WTC11 (cell line): ENCODE data around the gene DNM3.

Source experiments
- ETV6 ChIP-seq: sonication (generic); formaldehyde crosslinking; IDR thresholded peaks from 2 replicates; pipeline ENCODE4 v1.8.1; 2022; ENCODE audit warnings: mild to moderate bottlenecking, missing genetic modification reagents
- FOXP1 ChIP-seq: sonication (generic); formaldehyde crosslinking; IDR thresholded peaks from 2 replicates; pipeline ENCODE4 v1.8.0; 2022; ENCODE audit warnings: missing genetic modification reagents, mild to moderate bottlenecking, moderate library complexity, borderline replicate concordance
- JUN ChIP-seq: sonication (generic); formaldehyde crosslinking; IDR thresholded peaks from 2 replicates; pipeline ENCODE4 v1.8.0; 2023; ENCODE audit warnings: mild to moderate bottlenecking, missing genetic modification reagents
- MLX ChIP-seq: sonication (generic); formaldehyde crosslinking; IDR thresholded peaks from 2 replicates; pipeline ENCODE4 v1.8.1; 2023; ENCODE audit warnings: mild to moderate bottlenecking, missing genetic modification reagents, moderate library complexity
- MXD4 ChIP-seq: fragments of 250-450 bp; sonication (Bioruptor Pico); IDR thresholded peaks from 2 replicates; pipeline ENCODE4 v1.8.0; 2021; ENCODE audit warnings: mild to moderate bottlenecking, moderate library complexity, borderline replicate concordance
- RELA ChIP-seq: sonication (generic); formaldehyde crosslinking; IDR thresholded peaks from 2 replicates; pipeline ENCODE4 v1.8.1; 2022; ENCODE audit warnings: missing genetic modification reagents, mild to moderate bottlenecking, borderline replicate concordance
- TCF7 ChIP-seq: sonication (generic); formaldehyde crosslinking; IDR thresholded peaks from 2 replicates; pipeline ENCODE4 v1.8.0; 2022; ENCODE audit warnings: mild to moderate bottlenecking, low read depth, missing genetic modification reagents, moderate library complexity
- USF2 ChIP-seq: sonication (generic); formaldehyde crosslinking; IDR thresholded peaks from 2 replicates; pipeline ENCODE4 v1.8.1; 2023; ENCODE audit warnings: mild to moderate bottlenecking, missing genetic modification reagents, moderate library complexity
- ZBTB21 ChIP-seq: sonication (generic); formaldehyde crosslinking; IDR thresholded peaks from 2 replicates; pipeline ENCODE4 v1.8.1; 2023; ENCODE audit warnings: mild to moderate bottlenecking, missing genetic modification reagents, borderline replicate concordance
- ZNF512 ChIP-seq: sonication (generic); formaldehyde crosslinking; IDR thresholded peaks from 2 replicates; pipeline ENCODE4 v1.8.1; 2022; ENCODE audit warnings: missing genetic modification reagents, borderline replicate concordance
- TF ChIP-seq, protein P1 (sequence below): fragments of 200-600 bp; IDR thresholded peaks from 2 replicates; pipeline ENCODE4 v1.8.0; 2022; ENCODE audit warnings: antibody characterized with exemption
- TF ChIP-seq, protein P2 (sequence below): sonication (generic); formaldehyde crosslinking; IDR thresholded peaks from 2 replicates; pipeline ENCODE4 v1.8.0; 2023; ENCODE audit warnings: mild to moderate bottlenecking, missing genetic modification reagents
- TF ChIP-seq, protein P3 (sequence below): sonication (generic); formaldehyde crosslinking; IDR thresholded peaks from 2 replicates; pipeline ENCODE4 v1.8.0; 2022; ENCODE audit warnings: mild to moderate bottlenecking, missing genetic modification reagents
- TF ChIP-seq, protein P4 (sequence below): fragments of 250-450 bp; sonication (Bioruptor Pico); IDR thresholded peaks from 2 replicates; pipeline ENCODE4 v1.9.0; 2021; ENCODE audit warnings: moderate library complexity, mild to moderate bottlenecking, inconsistent platforms, borderline replicate concordance

- TF ChIP-seq, protein P1, sequence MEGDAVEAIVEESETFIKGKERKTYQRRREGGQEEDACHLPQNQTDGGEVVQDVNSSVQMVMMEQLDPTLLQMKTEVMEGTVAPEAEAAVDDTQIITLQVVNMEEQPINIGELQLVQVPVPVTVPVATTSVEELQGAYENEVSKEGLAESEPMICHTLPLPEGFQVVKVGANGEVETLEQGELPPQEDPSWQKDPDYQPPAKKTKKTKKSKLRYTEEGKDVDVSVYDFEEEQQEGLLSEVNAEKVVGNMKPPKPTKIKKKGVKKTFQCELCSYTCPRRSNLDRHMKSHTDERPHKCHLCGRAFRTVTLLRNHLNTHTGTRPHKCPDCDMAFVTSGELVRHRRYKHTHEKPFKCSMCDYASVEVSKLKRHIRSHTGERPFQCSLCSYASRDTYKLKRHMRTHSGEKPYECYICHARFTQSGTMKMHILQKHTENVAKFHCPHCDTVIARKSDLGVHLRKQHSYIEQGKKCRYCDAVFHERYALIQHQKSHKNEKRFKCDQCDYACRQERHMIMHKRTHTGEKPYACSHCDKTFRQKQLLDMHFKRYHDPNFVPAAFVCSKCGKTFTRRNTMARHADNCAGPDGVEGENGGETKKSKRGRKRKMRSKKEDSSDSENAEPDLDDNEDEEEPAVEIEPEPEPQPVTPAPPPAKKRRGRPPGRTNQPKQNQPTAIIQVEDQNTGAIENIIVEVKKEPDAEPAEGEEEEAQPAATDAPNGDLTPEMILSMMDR, result no peak
- TF ChIP-seq JUN (CRISPR knock-in tag) (no peak), ETV6 (CRISPR knock-in tag) (no peak), TCF7 (CRISPR knock-in tag) (no peak), USF2 (CRISPR knock-in tag) (no peak), ZNF512 (CRISPR knock-in tag) (no peak), MLX (no peak), ZBTB21 (CRISPR knock-in tag) (no peak), MXD4 (no peak), FOXP1 (CRISPR knock-in tag) (no peak), RELA (CRISPR knock-in tag) (no peak)
- TF ChIP-seq, protein P2, sequence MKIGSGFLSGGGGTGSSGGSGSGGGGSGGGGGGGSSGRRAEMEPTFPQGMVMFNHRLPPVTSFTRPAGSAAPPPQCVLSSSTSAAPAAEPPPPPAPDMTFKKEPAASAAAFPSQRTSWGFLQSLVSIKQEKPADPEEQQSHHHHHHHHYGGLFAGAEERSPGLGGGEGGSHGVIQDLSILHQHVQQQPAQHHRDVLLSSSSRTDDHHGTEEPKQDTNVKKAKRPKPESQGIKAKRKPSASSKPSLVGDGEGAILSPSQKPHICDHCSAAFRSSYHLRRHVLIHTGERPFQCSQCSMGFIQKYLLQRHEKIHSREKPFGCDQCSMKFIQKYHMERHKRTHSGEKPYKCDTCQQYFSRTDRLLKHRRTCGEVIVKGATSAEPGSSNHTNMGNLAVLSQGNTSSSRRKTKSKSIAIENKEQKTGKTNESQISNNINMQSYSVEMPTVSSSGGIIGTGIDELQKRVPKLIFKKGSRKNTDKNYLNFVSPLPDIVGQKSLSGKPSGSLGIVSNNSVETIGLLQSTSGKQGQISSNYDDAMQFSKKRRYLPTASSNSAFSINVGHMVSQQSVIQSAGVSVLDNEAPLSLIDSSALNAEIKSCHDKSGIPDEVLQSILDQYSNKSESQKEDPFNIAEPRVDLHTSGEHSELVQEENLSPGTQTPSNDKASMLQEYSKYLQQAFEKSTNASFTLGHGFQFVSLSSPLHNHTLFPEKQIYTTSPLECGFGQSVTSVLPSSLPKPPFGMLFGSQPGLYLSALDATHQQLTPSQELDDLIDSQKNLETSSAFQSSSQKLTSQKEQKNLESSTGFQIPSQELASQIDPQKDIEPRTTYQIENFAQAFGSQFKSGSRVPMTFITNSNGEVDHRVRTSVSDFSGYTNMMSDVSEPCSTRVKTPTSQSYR (CRISPR knock-in tag), result no peak
- TF ChIP-seq, protein P3, sequence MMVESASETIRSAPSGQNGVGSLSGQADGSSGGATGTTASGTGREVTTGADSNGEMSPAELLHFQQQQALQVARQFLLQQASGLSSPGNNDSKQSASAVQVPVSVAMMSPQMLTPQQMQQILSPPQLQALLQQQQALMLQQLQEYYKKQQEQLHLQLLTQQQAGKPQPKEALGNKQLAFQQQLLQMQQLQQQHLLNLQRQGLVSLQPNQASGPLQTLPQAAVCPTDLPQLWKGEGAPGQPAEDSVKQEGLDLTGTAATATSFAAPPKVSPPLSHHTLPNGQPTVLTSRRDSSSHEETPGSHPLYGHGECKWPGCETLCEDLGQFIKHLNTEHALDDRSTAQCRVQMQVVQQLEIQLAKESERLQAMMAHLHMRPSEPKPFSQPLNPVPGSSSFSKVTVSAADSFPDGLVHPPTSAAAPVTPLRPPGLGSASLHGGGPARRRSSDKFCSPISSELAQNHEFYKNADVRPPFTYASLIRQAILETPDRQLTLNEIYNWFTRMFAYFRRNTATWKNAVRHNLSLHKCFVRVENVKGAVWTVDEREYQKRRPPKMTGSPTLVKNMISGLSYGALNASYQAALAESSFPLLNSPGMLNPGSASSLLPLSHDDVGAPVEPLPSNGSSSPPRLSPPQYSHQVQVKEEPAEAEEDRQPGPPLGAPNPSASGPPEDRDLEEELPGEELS (CRISPR knock-in tag), result no peak
- TF ChIP-seq, protein P4, sequence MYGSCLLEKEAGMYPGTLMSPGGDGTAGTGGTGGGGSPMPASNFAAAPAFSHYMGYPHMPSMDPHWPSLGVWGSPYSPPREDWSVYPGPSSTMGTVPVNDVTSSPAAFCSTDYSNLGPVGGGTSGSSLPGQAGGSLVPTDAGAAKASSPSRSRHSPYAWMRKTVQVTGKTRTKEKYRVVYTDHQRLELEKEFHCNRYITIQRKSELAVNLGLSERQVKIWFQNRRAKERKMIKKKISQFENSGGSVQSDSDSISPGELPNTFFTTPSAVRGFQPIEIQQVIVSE (CRISPR knock-in tag), result no peak
Measured at GRCh38 chr1:172292840-172293239, 451.5 kb downstream of the DNM3 start.
